Right kidney (tissue), 1 donor: ENCODE results near the gene HCRTR2.

ENCODE experiments used
- DNase-seq: peaks from one replicate; pipeline ENCODE4 v3.0.0-alpha.2; 2016

Gene HCRTR2

GRCh38 chr6:55327169-55327568, 152.9 kb downstream of the HCRTR2 start, which contains the start of gene GFRAL:
GFRAL (plus strand) TSS chr6:55327469; CDS start chr6:55327555, 86 bp downstream.
- no peak for DNase-seq
